CD4-positive, CD25-positive, alpha-beta regulatory T cell (primary cell): ENCODE results near the gene PHACTR3. TPM values are rescaled to one million over a fixed set of nuclear protein-coding genes. Genes with fewer than 3 reads are reported as not detected.

Experiments
- ATAC-seq, 2 donors: fragments of 150-1000 bp; cut with Tn5 transposase; one replicate each; pipeline ENCODE4 v1.10.0; 2021; ENCODE audit warnings: low read depth in 2 of 2, moderate number of reproducible peaks in 2 of 2, moderate library complexity in 1 of 2
- DNase-seq, 3 donors: peaks; one replicate each; pipeline versions ENCODE4 v3.0.0 to v3.0.0-alpha.2; 2012 to 2022; ENCODE audit warnings: mixed read lengths in 1 of 3
- H3K27ac ChIP-seq: one replicate; pipeline ENCODE4 v1.7.0; 2013; ENCODE audit warnings: mild to moderate bottlenecking, low read length; ENCODE audit not compliant: insufficient read depth, poor library complexity, severe bottlenecking
- H3K27me3 ChIP-seq: one replicate; pipeline ENCODE4 v1.7.0; 2013; ENCODE audit warnings: low read length; ENCODE audit not compliant: control insufficient read depth, insufficient read depth
- H3K36me3 ChIP-seq: one replicate; pipeline ENCODE4 v1.7.0; 2013; ENCODE audit warnings: mild to moderate bottlenecking, low read length, moderate library complexity; ENCODE audit not compliant: control insufficient read depth, insufficient read depth
- H3K4me1 ChIP-seq: 2 replicates; pipeline ENCODE4 v1.7.0; 2013; ENCODE audit warnings: mild to moderate bottlenecking, low read length; ENCODE audit not compliant: insufficient read depth, control insufficient read depth, poor library complexity, severe bottlenecking
- H3K4me3 ChIP-seq: one replicate; pipeline ENCODE4 v1.7.0; 2013; ENCODE audit warnings: low read depth, mild to moderate bottlenecking, low read length, moderate library complexity
- H3K9me3 ChIP-seq, 2 experiments: 1 replicate in 1 of 2; 2 replicates in 1 of 2; pipeline ENCODE4 v1.7.0; 2013; ENCODE audit warnings: low read length in 2 of 2, mild to moderate bottlenecking in 1 of 2, moderate library complexity in 1 of 2; ENCODE audit not compliant: control insufficient read depth in 2 of 2
- H3K27ac Mint-ChIP-seq, 3 donors: one replicate each; pipeline ENCODE4 v1.8.0; 2020 to 2022; ENCODE audit warnings: mild to moderate bottlenecking in 3 of 3, mixed read lengths in 3 of 3, moderate library complexity in 2 of 3
- H3K27me3 Mint-ChIP-seq: one replicate; pipeline ENCODE4 v1.8.0; 2022; ENCODE audit warnings: mild to moderate bottlenecking, mixed read lengths
- H3K36me3 Mint-ChIP-seq: one replicate; pipeline ENCODE4 v1.8.0; 2020; ENCODE audit warnings: mixed read lengths
- H3K4me1 Mint-ChIP-seq, 4 donors: one replicate each; pipeline ENCODE4 v1.8.0; 2020 to 2022; ENCODE audit warnings: mixed read lengths in 4 of 4, mild to moderate bottlenecking in 1 of 4
- H3K4me3 Mint-ChIP-seq, 4 donors: one replicate each; pipeline ENCODE4 v1.8.0; 2020 to 2022; ENCODE audit warnings: mild to moderate bottlenecking in 4 of 4, mixed read lengths in 4 of 4, moderate library complexity in 3 of 4
- H3K9me3 Mint-ChIP-seq, 7 donors: one replicate each; pipeline ENCODE4 v1.8.0; 2020 to 2022; ENCODE audit warnings: mixed read lengths in 7 of 7, mild to moderate bottlenecking in 3 of 7, moderate library complexity in 2 of 7
- polyA plus RNA-seq, 4 donors: library from polyadenylated mRNA; unstranded; fragments of 300-500 nt; fragmentation: Illumina TruSeq; gene quantifications; one replicate each; pipeline ENCODE4 v1.2.3, GENCODE V29; 2021
- total RNA-seq: library from RNA; stranded (reverse); gene quantifications from one replicate; pipeline ENCODE4 v1.2.3, GENCODE V29; 2022

Gene PHACTR3
- total and polyA plus RNA-seq, 5 donors from 2014 or later, result not detected

GRCh38 chr20:59620860-59621505 lies 16.6 kb downstream of the PHACTR3 start:
- H3K27ac Mint-ChIP-seq, result no peak overlapping the region
- H3K36me3 Mint-ChIP-seq, result no peaks in the 10 kb centered on the region
- no peak overlapping the region for H3K4me3 Mint-ChIP-seq
- H3K9me3 Mint-ChIP-seq, result peaks cover 0 to 2% (median 0%) of the 10 kb centered on the region in 7 donors
- H3K36me3 ChIP-seq, result no peaks in the 10 kb centered on the region
- no peaks in the 10 kb centered on the region for H3K4me1 ChIP-seq
- no peaks in the 10 kb centered on the region for H3K4me1 Mint-ChIP-seq
- DNase-seq, result no peak
- H3K4me3 ChIP-seq, result no peak overlapping the region
- H3K9me3 ChIP-seq, result no peaks in the 10 kb centered on the region
- ATAC-seq, result no peak
- H3K27ac ChIP-seq, result no peak overlapping the region
- H3K27me3 Mint-ChIP-seq, result no peaks in the 10 kb centered on the region
- H3K27me3 ChIP-seq, result peaks cover 4% of the 10 kb centered on the region

DNA sequence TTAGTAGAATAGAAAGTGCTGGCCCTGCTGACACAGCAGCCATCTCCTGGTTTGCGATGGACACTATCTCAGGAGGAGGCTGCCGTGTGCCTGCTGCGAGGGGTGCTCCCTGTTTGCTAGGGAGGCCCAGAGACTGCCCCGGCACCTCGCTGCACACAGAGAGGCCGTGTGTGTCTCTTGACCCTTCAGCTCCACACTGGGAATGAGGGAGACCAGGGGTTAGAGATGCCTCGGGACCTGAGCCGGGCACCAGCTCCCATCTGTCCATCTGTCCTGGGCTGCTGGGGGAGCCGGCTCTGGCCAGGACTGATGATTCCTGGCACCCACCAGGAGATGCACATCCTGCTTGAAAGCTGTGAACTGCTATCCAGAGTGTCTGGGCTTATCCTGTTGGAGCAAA lies 18.2 kb downstream of the PHACTR3 start:
- no peaks in the 10 kb centered on the region for H3K4me1 ChIP-seq
- no peaks in the 10 kb centered on the region for H3K36me3 ChIP-seq
- no peak overlapping the region for H3K4me3 ChIP-seq
- H3K9me3 Mint-ChIP-seq, result peaks cover 0 to 2% (median 0%) of the 10 kb centered on the region in 7 donors
- no peaks in the 10 kb centered on the region for H3K9me3 ChIP-seq
- no peak overlapping the region for H3K27ac ChIP-seq
- H3K27me3 Mint-ChIP-seq, result no peaks in the 10 kb centered on the region
- H3K4me1 Mint-ChIP-seq, result no peaks in the 10 kb centered on the region
- no peak overlapping the region for H3K27ac Mint-ChIP-seq
- no peak for DNase-seq
- H3K27me3 ChIP-seq, result no peaks in the 10 kb centered on the region
- no peak overlapping the region for H3K4me3 Mint-ChIP-seq
- H3K36me3 Mint-ChIP-seq, result no peaks in the 10 kb centered on the region
- ATAC-seq, result no peak

DNA sequence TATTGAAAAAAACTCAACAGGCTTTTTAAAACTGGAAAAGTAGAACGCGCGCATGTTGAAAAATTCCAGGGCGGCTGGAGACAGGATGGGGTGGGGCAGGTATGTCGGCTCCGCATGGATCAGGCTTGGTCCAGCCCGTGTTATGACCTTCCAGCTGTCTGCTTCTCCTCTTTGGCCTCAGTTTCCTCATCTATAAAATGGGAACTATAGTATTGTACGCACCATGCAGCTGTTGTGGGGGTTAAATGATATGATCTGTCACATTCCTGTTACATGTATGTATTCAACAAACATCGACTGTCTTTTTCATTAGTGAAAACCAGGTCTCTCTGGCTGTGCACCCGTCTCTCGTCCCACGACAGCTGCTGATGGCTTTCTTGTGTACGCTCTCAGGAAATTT lies 18.8 kb downstream of the PHACTR3 start:
- H3K36me3 ChIP-seq, result no peaks in the 10 kb centered on the region
- H3K27ac ChIP-seq, result no peak overlapping the region
- no peak for DNase-seq
- H3K27me3 ChIP-seq, result no peaks in the 10 kb centered on the region
- Mint-ChIP-seq H3K36me3 (no peaks in the 10 kb centered on the region), H3K4me1 (no peaks in the 10 kb centered on the region), H3K27ac (no peak overlapping the region), H3K27me3 (no peaks in the 10 kb centered on the region), H3K4me3 (no peak overlapping the region), H3K9me3 (peaks cover 0 to 1% (median 0%) of the 10 kb centered on the region in 7 donors)
- ATAC-seq, result no peak
- H3K4me3 ChIP-seq, result no peak overlapping the region
- no peaks in the 10 kb centered on the region for H3K9me3 ChIP-seq
- H3K4me1 ChIP-seq, result no peaks in the 10 kb centered on the region

DNA sequence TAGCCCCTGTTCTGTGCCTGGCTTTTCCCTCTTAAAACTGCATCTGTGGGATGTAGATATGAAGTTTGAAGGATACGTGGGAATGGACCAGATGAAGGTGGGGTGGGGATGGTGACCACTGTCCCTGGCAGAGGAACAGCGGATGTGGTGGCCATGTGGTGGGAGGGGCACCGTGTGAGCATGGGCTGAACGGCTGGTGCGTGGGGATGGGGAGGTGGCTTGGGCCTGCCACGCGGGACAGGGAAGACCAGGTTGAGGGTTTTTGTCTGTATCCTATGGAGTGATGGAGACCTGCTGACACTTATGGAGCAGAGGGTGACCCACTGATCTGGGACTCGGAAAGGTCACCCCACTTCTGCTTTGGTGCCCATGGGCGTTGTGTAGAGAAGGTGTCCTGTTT lies 19.2 kb downstream of the PHACTR3 start:
- Mint-ChIP-seq H3K27me3 (no peaks in the 10 kb centered on the region), H3K4me1 (no peaks in the 10 kb centered on the region), H3K4me3 (no peak overlapping the region), H3K36me3 (no peaks in the 10 kb centered on the region), H3K27ac (no peak overlapping the region), H3K9me3 (peaks cover 0 to 1% (median 0%) of the 10 kb centered on the region in 7 donors)
- H3K27ac ChIP-seq, result no peak overlapping the region
- no peaks in the 10 kb centered on the region for H3K36me3 ChIP-seq
- ATAC-seq (no peak), DNase-seq (no peak)
- no peaks in the 10 kb centered on the region for H3K4me1 ChIP-seq
- no peak overlapping the region for H3K4me3 ChIP-seq
- no peaks in the 10 kb centered on the region for H3K9me3 ChIP-seq
- no peaks in the 10 kb centered on the region for H3K27me3 ChIP-seq

DNA sequence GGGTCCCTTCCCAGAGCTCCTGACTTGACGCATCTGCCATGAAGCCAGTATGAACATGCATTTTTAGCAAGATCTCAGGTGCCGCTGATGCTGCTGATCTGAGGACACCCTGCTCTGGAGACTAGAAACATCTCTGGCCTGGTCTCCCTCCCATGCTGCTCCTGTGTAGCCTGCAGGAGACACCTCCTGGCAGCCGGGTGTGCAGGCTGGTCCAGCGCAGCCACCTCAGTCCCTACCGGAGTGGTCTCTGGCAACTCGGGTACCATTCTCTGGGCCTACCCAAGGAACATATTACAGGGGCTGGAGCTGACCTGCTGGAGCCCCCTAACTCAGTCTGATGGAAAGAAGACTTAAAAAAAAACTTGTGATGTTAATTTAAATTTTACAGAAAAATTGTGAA lies 20.1 kb downstream of the PHACTR3 start:
- H3K27ac ChIP-seq, result no peak overlapping the region
- H3K4me3 ChIP-seq, result no peak overlapping the region
- ATAC-seq, result no peak
- H3K36me3 ChIP-seq, result no peaks in the 10 kb centered on the region
- H3K4me1 ChIP-seq, result no peaks in the 10 kb centered on the region
- Mint-ChIP-seq H3K9me3 (peaks cover 0 to 1% (median 0%) of the 10 kb centered on the region in 7 donors), H3K27me3 (no peaks in the 10 kb centered on the region), H3K36me3 (no peaks in the 10 kb centered on the region), H3K4me1 (no peaks in the 10 kb centered on the region), H3K4me3 (no peak overlapping the region), H3K27ac (no peak overlapping the region)
- DNase-seq, result no peak
- no peaks in the 10 kb centered on the region for H3K9me3 ChIP-seq
- no peaks in the 10 kb centered on the region for H3K27me3 ChIP-seq

- no peaks in the 10 kb centered on the region for H3K4me1 ChIP-seq
- Mint-ChIP-seq H3K27ac (no peak overlapping the region), H3K36me3 (no peaks in the 10 kb centered on the region), H3K4me1 (no peaks in the 10 kb centered on the region), H3K9me3 (peaks cover 0 to 1% (median 0%) of the 10 kb centered on the region in 7 donors), H3K4me3 (no peak overlapping the region), H3K27me3 (no peaks in the 10 kb centered on the region)
- H3K27me3 ChIP-seq, result no peaks in the 10 kb centered on the region
- H3K9me3 ChIP-seq, result no peaks in the 10 kb centered on the region
- no peak for ATAC-seq
- H3K36me3 ChIP-seq, result no peaks in the 10 kb centered on the region
- no peak overlapping the region for H3K27ac ChIP-seq
- DNase-seq, result no peak
- no peak overlapping the region for H3K4me3 ChIP-seq
Observed at GRCh38 chr20:59625214-59625922, 21.0 kb downstream of the PHACTR3 start.

GRCh38 chr20:59627298-59627697 lies 23.0 kb downstream of the PHACTR3 start:
- Mint-ChIP-seq H3K27me3 (no peaks in the 10 kb centered on the region), H3K4me3 (no peak overlapping the region), H3K4me1 (no peaks in the 10 kb centered on the region), H3K36me3 (no peaks in the 10 kb centered on the region), H3K27ac (no peak overlapping the region), H3K9me3 (peaks cover 0 to 1% (median 0%) of the 10 kb centered on the region in 7 donors)
- H3K27me3 ChIP-seq, result no peaks in the 10 kb centered on the region
- H3K36me3 ChIP-seq, result no peaks in the 10 kb centered on the region
- no peaks in the 10 kb centered on the region for H3K9me3 ChIP-seq
- no peak overlapping the region for H3K27ac ChIP-seq
- no peaks in the 10 kb centered on the region for H3K4me1 ChIP-seq
- H3K4me3 ChIP-seq, result no peak overlapping the region
- ATAC-seq, result no peak
- DNase-seq, result no peak

- H3K9me3 ChIP-seq, result no peaks in the 10 kb centered on the region
- H3K4me3 ChIP-seq, result no peak overlapping the region
- H3K36me3 Mint-ChIP-seq, result no peaks in the 10 kb centered on the region
- no peaks in the 10 kb centered on the region for H3K27me3 ChIP-seq
- H3K27ac ChIP-seq, result no peak overlapping the region
- no peaks in the 10 kb centered on the region for H3K36me3 ChIP-seq
- H3K4me1 ChIP-seq, result no peaks in the 10 kb centered on the region
- H3K4me1 Mint-ChIP-seq, result no peaks in the 10 kb centered on the region
- ATAC-seq (no peak), DNase-seq (no peak)
- no peak overlapping the region for H3K27ac Mint-ChIP-seq
- H3K4me3 Mint-ChIP-seq, result no peak overlapping the region
- no peaks in the 10 kb centered on the region for H3K27me3 Mint-ChIP-seq
- peaks cover 0 to 1% (median 0%) of the 10 kb centered on the region in 7 donors for H3K9me3 Mint-ChIP-seq
Observed at GRCh38 chr20:59628171-59628570, 23.8 kb downstream of the PHACTR3 start.
